NCI-H446 (cell line): ENCODE results near the gene SORL1.

ENCODE experiments used
- DNase-seq, 2 experiments: peaks; one replicate each; lab custom pipeline; 2025; lab: John Stamatoyannopoulos, UW

SORL1 gene

DNA sequence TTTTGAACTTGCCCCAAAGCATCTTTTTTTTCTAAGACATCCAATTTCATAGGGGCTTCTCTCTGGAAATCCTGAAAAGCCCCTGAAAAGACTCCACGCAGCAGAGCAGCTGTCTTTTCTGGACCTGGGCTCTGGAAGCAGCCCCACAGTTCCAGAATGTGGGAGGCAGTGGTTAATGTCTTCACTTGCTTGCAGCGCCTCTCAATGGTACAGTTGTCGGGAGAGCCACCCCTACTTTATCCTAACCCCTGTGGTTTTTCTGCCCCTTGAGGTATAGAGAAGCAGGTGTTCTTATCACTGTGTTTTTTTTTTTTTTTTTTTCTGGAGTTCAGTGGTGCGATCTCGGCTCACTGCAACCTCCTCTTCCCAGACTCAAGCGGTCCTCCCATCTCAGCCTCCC is 84.0 kb downstream of the SORL1 start:
- DNase-seq = no peak

DNA sequence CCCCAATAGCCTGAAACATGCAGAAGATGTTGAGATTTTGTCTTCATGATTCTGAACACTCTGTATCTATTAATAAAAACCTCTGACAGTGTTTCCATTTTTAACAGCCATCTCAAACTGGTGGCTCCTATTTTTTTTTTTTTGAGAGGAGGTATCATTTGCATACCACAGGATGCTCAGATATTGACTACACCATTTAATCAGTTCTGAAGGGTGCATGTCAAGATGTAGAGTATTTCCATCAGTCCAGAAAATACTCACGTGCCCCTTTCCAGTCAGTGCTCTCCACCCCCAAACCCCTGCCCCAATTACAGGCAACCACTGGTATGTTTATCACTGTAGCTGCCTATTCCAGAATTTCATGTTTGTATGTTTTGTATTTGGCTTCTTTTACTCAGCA is 85.9 kb downstream of the SORL1 start:
- no peak for DNase-seq

- no peak for DNase-seq
Measured at GRCh38 chr11:121539000-121539399, 86.9 kb downstream of the SORL1 start.

GRCh38 chr11:121540627-121541026 is 88.5 kb downstream of the SORL1 start:
- DNase-seq = no peak

- DNase-seq = no peak
Measured at GRCh38 chr11:121543836-121544380, 91.8 kb downstream of the SORL1 start.

GRCh38 chr11:121544956-121545355 is 92.8 kb downstream of the SORL1 start:
- DNase-seq = no peak

DNA sequence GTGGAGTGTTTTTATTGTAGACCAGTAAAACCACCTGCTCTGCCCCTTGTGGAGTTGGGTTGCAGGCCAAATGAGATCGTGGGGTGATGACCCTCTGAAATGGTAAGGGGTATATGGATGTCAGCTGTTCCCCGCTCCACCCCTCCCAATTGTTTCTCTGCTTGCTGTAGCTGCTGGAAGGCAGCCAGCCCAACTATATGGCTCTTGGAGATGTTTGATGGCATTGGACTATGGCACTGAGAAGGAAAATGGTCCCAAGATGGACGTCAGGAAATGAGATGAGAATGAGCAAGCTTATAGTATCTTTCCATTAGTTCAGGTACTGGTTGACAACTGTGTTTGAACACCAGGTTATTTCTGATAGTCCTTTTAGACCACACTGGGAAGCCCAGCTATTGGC is 95.5 kb downstream of the SORL1 start:
- DNase-seq = no peak

DNA sequence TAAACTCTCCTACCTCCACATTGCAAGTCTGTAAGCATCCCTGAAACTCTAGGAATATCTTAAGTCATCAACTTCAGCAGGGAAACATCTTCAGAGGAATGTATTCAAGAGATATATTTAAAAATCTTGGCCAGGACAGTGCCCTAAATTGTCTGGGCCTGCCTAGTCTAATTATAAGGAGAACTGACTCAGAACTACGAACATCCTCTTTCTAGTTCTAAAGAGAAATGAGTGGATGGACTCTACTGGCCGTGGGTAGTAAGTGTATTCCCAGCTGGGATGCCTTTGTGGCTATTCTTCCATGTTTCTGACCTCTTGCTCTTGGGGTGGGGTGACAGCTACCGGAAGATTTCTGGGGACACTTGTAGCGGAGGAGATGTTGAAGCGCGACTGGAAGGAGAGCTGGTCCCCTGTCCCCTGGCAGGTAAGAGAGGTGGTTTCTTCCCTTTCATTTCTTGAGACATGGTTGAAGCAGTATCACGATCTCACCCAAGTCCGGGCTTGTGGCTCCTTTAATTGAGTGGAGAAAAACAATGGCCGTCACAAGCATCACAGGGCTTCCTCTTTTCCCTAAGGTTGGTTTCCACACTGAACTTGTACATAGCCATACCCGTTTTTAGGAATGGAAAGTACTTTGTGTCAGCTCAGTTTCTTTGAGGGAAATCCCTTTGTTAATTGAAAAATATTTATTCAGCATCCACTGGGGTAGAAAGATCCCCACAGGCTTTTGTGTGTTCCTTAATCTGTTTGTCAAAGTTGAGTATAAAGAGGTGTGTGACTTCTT is 98.3 kb downstream of the SORL1 start:
- no peak for DNase-seq

GRCh38 chr11:121551463-121551862 is 99.3 kb downstream of the SORL1 start:
- DNase-seq = no peak

DNA sequence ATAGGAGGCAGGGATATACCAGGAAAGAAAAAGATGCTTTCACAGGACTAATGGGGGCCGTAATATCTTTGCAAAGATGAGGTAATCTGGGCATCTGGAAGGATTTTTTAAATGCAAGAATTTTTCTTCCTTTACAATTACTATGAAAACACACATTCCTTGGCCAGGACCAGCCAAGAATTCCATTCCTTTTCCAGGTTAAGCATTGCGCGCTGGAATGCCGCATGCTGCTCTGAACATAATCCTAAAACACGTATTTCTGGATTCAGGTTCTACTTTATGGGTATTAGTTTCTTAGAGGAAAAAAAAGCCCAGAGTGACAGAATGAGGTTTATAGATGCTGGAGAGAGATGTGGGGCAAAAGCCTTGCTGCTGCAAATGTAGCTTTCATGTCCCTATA is 100.0 kb downstream of the SORL1 start:
- no peak for DNase-seq

DNA sequence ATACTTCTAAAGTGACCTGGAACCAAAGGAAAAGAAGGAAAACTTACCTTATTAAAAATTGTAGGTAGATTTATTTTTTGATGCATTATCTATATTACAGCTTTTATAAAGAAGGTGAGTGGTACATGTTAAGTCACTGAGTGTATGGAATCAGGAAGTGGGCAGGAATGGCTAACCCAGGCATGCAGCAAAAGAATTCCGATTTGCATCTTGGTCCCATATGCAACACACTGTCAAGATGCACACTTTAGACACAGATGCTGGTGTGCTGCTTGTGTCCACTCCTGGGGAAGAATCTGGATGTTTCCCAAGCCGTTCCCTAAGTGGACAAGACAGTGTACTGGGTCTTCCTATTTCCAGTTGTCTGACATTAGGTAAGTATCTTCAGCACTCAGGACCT is 100.5 kb downstream of the SORL1 start:
- DNase-seq = no peak

- DNase-seq = no peak
Measured at GRCh38 chr11:121553389-121553788, 101.3 kb downstream of the SORL1 start.

DNA sequence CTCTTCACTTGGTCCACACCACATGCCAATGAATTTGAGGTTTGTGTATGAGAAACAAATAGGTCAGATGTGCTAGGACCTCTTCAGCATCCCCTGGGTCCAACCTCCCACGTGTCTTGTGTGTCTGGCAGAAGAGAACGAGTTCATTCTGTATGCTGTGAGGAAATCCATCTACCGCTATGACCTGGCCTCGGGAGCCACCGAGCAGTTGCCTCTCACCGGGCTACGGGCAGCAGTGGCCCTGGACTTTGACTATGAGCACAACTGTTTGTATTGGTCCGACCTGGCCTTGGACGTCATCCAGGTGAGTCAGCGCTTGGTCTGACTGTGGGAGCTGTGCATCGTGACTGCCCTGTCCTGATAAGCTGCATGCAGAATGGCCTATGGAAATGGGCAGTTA is 101.7 kb downstream of the SORL1 start:
- DNase-seq = no peak

DNA sequence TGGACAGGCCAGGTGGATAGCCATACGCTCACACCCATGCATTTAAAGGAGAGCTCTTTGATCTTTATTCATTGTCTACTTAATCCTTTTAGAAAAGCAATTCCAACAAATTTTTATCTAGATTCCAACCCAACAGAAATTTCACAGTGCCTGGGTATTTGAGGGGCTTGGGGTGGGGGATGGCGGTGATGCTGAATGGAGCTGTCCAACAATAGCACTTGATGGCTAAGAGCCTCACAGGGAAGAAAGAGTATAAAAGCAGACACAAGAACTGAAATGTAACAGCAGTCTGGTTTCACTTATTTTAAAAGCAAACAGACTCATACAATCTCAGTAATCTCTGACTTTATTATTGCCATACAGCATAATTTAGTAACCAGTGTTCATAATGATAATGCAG is 102.4 kb downstream of the SORL1 start:
- no peak for DNase-seq

DNA sequence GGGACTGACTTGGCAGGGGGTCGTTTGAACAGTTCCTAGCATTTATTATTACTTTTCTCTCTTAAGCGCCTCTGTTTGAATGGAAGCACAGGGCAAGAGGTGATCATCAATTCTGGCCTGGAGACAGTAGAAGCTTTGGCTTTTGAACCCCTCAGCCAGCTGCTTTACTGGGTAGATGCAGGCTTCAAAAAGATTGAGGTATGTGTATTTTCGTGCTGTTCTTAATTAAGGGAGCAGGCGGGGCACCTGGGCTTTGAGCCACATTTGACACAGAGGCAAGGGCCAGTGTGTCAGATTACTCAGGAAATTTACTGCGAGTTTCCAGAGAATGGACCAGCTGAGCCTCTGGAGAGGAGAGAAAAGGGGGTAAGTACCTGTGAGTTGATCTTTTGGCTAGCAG is 103.0 kb downstream of the SORL1 start:
- no peak for DNase-seq

GRCh38 chr11:121556937-121557336 is 104.8 kb downstream of the SORL1 start:
- no peak for DNase-seq

GRCh38 chr11:121557348-121557747 is 105.2 kb downstream of the SORL1 start:
- DNase-seq = no peak

- no peak for DNase-seq
Measured at GRCh38 chr11:121559606-121560200, 107.6 kb downstream of the SORL1 start.

- DNase-seq = no peak
Measured at GRCh38 chr11:121560236-121560635, 108.1 kb downstream of the SORL1 start.

- DNase-seq = no peak
Measured at GRCh38 chr11:121561240-121561639, 109.1 kb downstream of the SORL1 start.

GRCh38 chr11:121561716-121562115 is 109.6 kb downstream of the SORL1 start:
- no peak for DNase-seq

GRCh38 chr11:121563003-121563402 is 110.9 kb downstream of the SORL1 start:
- DNase-seq = no peak
